ENCODE measurements around the gene PDCL2. TPM values are rescaled to one million over a fixed set of nuclear protein-coding genes. Genes with fewer than 3 reads are reported as not detected.

Gene PDCL2
- total RNA-seq, 4 donors from 2014 or later, result not detected

- H3K36me3 ChIP-seq, result no peaks in the 10 kb centered on the region
- H3K27ac ChIP-seq, result peak overlapping the region; percentile 97 to 100 (median 98)
- peak overlapping the region; percentile 77 to 99 (median 96) for H3K4me3 ChIP-seq
- peaks cover 0 to 36% (median 10%) of the 10 kb centered on the region in 4 donors for H3K4me1 ChIP-seq
- 2 to 6% methylated on average over 6 of the region's 6 CpGs for WGBS, 2 donors
- H3K27me3 ChIP-seq, result no peaks in the 10 kb centered on the region
- DNase-seq (ENCODE audit: low spot score in 2 of 2), result no peak
- no peaks in the 10 kb centered on the region for H3K9me3 ChIP-seq
- TF ChIP-seq EP300 (IDR thresholded peaks at IDR 0.05) (no peak), CTCF (IDR thresholded peaks at IDR 0.05) (no peak), POLR2A (IDR thresholded peaks at IDR 0.05) (no peak)
These were observed 46.9 kb downstream of the PDCL2 start for GRCh38 chr4:55545151-55545550.

GRCh38 chr4:55543858-55544257 is 48.2 kb downstream of the PDCL2 start:
- Histone ChIP-seq H3K4me1 (peaks cover 0 to 36% (median 10%) of the 10 kb centered on the region in 4 donors), H3K27ac (no peak overlapping the region), H3K36me3 (no peaks in the 10 kb centered on the region), H3K4me3 (no peak overlapping the region), H3K27me3 (no peaks in the 10 kb centered on the region), H3K9me3 (no peaks in the 10 kb centered on the region)
- no peak for TF ChIP-seq CTCF (IDR thresholded peaks at IDR 0.05)
- TF ChIP-seq EP300 (IDR thresholded peaks at IDR 0.05), result no peak
- no peak for TF ChIP-seq POLR2A (IDR thresholded peaks at IDR 0.05)
- no peak for DNase-seq (ENCODE audit: low spot score in 2 of 2)

GRCh38 chr4:55540271-55540670 is 51.8 kb downstream of the PDCL2 start:
- H3K27me3 ChIP-seq, result no peaks in the 10 kb centered on the region
- H3K27ac ChIP-seq, result no peak overlapping the region
- TF ChIP-seq CTCF (IDR thresholded peaks at IDR 0.05) (no peak), EP300 (IDR thresholded peaks at IDR 0.05) (no peak), POLR2A (IDR thresholded peaks at IDR 0.05) (no peak)
- no peak overlapping the region for H3K4me3 ChIP-seq
- 94 to 99% methylated on average over 3 of the region's 3 CpGs for WGBS, 2 donors
- peaks cover 0 to 26% (median 5%) of the 10 kb centered on the region in 4 donors for H3K4me1 ChIP-seq
- H3K9me3 ChIP-seq, result no peaks in the 10 kb centered on the region
- no peak for DNase-seq (ENCODE audit: low spot score in 2 of 2)
- peaks cover 0 to 5% (median 0%) of the 10 kb centered on the region in 3 donors for H3K36me3 ChIP-seq

- WGBS, 2 donors, result 93 to 96% methylated on average over 2 of the region's 2 CpGs
- Histone ChIP-seq H3K27ac (no peak overlapping the region), H3K4me3 (no peak overlapping the region), H3K27me3 (no peaks in the 10 kb centered on the region), H3K9me3 (no peaks in the 10 kb centered on the region), H3K4me1 (peaks cover 0 to 20% (median 3%) of the 10 kb centered on the region in 4 donors), H3K36me3 (peaks cover 0 to 5% (median 0%) of the 10 kb centered on the region in 3 donors)
- TF ChIP-seq CTCF (IDR thresholded peaks at IDR 0.05), result no peak
- no peak for TF ChIP-seq EP300 (IDR thresholded peaks at IDR 0.05)
- TF ChIP-seq POLR2A (IDR thresholded peaks at IDR 0.05), result no peak
- DNase-seq (ENCODE audit: low spot score in 2 of 2), result no peak
These were observed 52.4 kb downstream of the PDCL2 start for GRCh38 chr4:55539658-55540057.

- Histone ChIP-seq H3K4me1 (peaks cover 0 to 10% (median 0%) of the 10 kb centered on the region in 4 donors), H3K9me3 (peaks cover 0 to 9% (median 0%) of the 10 kb centered on the region in 4 donors), H3K27ac (no peak overlapping the region), H3K36me3 (peaks cover 0 to 13% (median 0%) of the 10 kb centered on the region in 3 donors), H3K27me3 (no peaks in the 10 kb centered on the region), H3K4me3 (no peak overlapping the region)
- TF ChIP-seq POLR2A (IDR thresholded peaks at IDR 0.05) (no peak), CTCF (IDR thresholded peaks at IDR 0.05) (no peak), EP300 (IDR thresholded peaks at IDR 0.05) (no peak)
- no peak for DNase-seq (ENCODE audit: low spot score in 2 of 2)
These were observed 53.5 kb downstream of the PDCL2 start for GRCh38 chr4:55538531-55538930.
